HepG2 (cell line): ENCODE measurements around the gene PBLD. TPM values are rescaled to one million over a fixed set of nuclear protein-coding genes. Genes with fewer than 3 reads are reported as not detected.

Experiments used
- ATAC-seq: fragments of 200-7000 bp; cut with Tn5 transposase; 3 replicates; pipeline ENCODE4 v1.9.1; 2020; ENCODE audit warnings: mild to moderate bottlenecking, moderate library complexity
- BruUV-seq: library from RNA; stranded (reverse); fragments of 400-500 nt; replicated peaks from 2 replicates; lab custom pipeline; 2021; lab: Mats Ljungman, UMichigan
- CTCF ChIA-PET: fragments of 300-600 bp; formaldehyde crosslinking; extraction: SDS; loops from one replicate; lab custom pipeline; 2021; ENCODE audit warnings: low total read pairs, inconsistent platforms, low intra/inter-chr PET ratio; lab: Yijun Ruan, JAX
- POLR2A ChIA-PET: fragments of 350-600 bp; sonication (Branson Sonifier 250); formaldehyde crosslinking; loops from one replicate; lab custom pipeline; 2020; ENCODE audit warnings: antibody characterized with exemption, inconsistent platforms; lab: Yijun Ruan, JAX
- DNase-seq: peaks from one replicate; pipeline ENCODE4 v3.0.0-alpha.2; 2015; ENCODE audit warnings: low spot score
- FAIRE-seq: peaks from 3 replicates; lab custom pipeline; 2011; peaks lifted over from hg19 to GRCh38; lab: Jason Lieb, UNC
- H2AFZ ChIP-seq: one replicate; pipeline ENCODE4 v1.6.1; 2011; ENCODE audit warnings: low read length, inconsistent platforms
- H3K27ac ChIP-seq: fragments of 300-600 bp; 3 replicates; pipeline ENCODE4 v1.8.0; 2011; ENCODE audit warnings: mixed run types, mild to moderate bottlenecking, mixed read lengths, low read length, inconsistent platforms; ENCODE audit not compliant: insufficient read depth; ENCODE audit errors: extremely low read length
- H3K27me3 ChIP-seq, 2 experiments: fragments of 200-600 bp in 1 of 2; 2 replicates in 1 of 2; 3 replicates in 1 of 2; pipeline versions ENCODE4 v1.6.0 to v1.8.0; 2011; ENCODE audit warnings: low read length in 2 of 2, mild to moderate bottlenecking in 2 of 2, moderate library complexity in 2 of 2, inconsistent platforms in 1 of 2; ENCODE audit not compliant: insufficient read depth in 2 of 2, control insufficient read depth in 1 of 2
- H3K36me3 ChIP-seq, 2 experiments: fragments of 200-600 bp in 1 of 2; replicated peaks in 1 of 2; 2 replicates in 1 of 2; 3 replicates in 1 of 2; pipeline versions ENCODE4 v1.5.1 to v1.8.0; 2011; ENCODE audit warnings: low read length in 2 of 2, inconsistent platforms in 1 of 2; ENCODE audit not compliant: insufficient read depth in 2 of 2, control insufficient read depth in 1 of 2
- H3K4me1 ChIP-seq: 2 replicates; pipeline ENCODE4 v1.5.1; 2012; ENCODE audit warnings: low read length, inconsistent platforms; ENCODE audit not compliant: insufficient read depth
- H3K4me2 ChIP-seq: 2 replicates; pipeline ENCODE4 v1.6.0; 2011; ENCODE audit warnings: low read depth, low read length, inconsistent platforms
- H3K4me3 ChIP-seq, 3 experiments: fragments of 200-600 bp in 1 of 3; sonication (generic), shearing (Covaris generic) in 1 of 3; replicated peaks in 1 of 3; 2 replicates each; pipeline ENCODE4 v1.5.1; 2011 to 2016; ENCODE audit warnings: low read length in 3 of 3, inconsistent platforms in 2 of 3, low read depth in 2 of 3, mild to moderate bottlenecking in 2 of 3, control low read depth in 1 of 3, mixed read lengths in 1 of 3; ENCODE audit not compliant: insufficient read depth in 1 of 3
- H3K79me2 ChIP-seq: one replicate; pipeline ENCODE4 v1.6.1; 2011; ENCODE audit warnings: low read length, inconsistent platforms; ENCODE audit not compliant: insufficient read depth
- H3K9ac ChIP-seq: 2 replicates; pipeline ENCODE4 v1.6.0; 2011; ENCODE audit warnings: mild to moderate bottlenecking, low read depth, low read length, inconsistent platforms; ENCODE audit not compliant: insufficient read depth
- H3K9me3 ChIP-seq: 2 replicates; pipeline ENCODE4 v1.5.1; 2012; ENCODE audit warnings: mild to moderate bottlenecking, low read length
- H4K20me1 ChIP-seq: 2 replicates; pipeline ENCODE4 v1.6.0; 2011; ENCODE audit warnings: inconsistent platforms, mild to moderate bottlenecking, low read length, moderate library complexity; ENCODE audit not compliant: insufficient read depth
- HOXA3 ChIP-seq: sonication (generic); formaldehyde crosslinking; IDR thresholded peaks from 2 replicates; pipeline ENCODE4 v1.5.0; 2020; ENCODE audit warnings: missing genetic modification reagents
- IRF2 ChIP-seq: IDR thresholded peaks from 2 replicates; pipeline ENCODE4 v1.6.1; 2018; ENCODE audit warnings: missing genetic modification reagents, missing compliant biosample characterization
- SALL2 ChIP-seq: sonication (generic); formaldehyde crosslinking; IDR thresholded peaks from 2 replicates; pipeline ENCODE4 v1.8.1; 2023; ENCODE audit warnings: mild to moderate bottlenecking, missing genetic modification reagents, inconsistent platforms
- SSRP1 ChIP-seq: IDR thresholded peaks from 2 replicates; pipeline ENCODE4 v1.6.1; 2016; ENCODE audit warnings: control low read depth
- ZFP36 ChIP-seq: fragments of 150-350 bp; IDR thresholded peaks from 2 replicates; pipeline ENCODE4 v1.6.1; 2018; ENCODE audit warnings: borderline replicate concordance, low read length, low read depth; ENCODE audit not compliant: partially characterized antibody
- ZNF552 ChIP-seq: sonication (generic); formaldehyde crosslinking; IDR thresholded peaks from 2 replicates; pipeline ENCODE4 v1.9.0; 2022; ENCODE audit warnings: missing genetic modification reagents, mild to moderate bottlenecking, borderline replicate concordance
- ZNF674 ChIP-seq: sonication (generic); formaldehyde crosslinking; IDR thresholded peaks from 2 replicates; pipeline ENCODE4 v1.5.0; 2020; ENCODE audit warnings: low read depth, mild to moderate bottlenecking, missing genetic modification reagents
- ZNF678 ChIP-seq: sonication (generic); formaldehyde crosslinking; IDR thresholded peaks from 2 replicates; pipeline ENCODE4 v1.4.0; 2020; ENCODE audit warnings: mild to moderate bottlenecking, missing genetic modification reagents
- ZNF883 ChIP-seq: sonication (generic); formaldehyde crosslinking; IDR thresholded peaks from 2 replicates; pipeline ENCODE4 v1.5.1; 2020; ENCODE audit warnings: mild to moderate bottlenecking, missing genetic modification reagents; ENCODE audit errors: not compliant biosample characterization
- WGBS: methylation state at CpG from one replicate; pipeline ENCODE4 v1.1.6; 2017; ENCODE audit warnings: low lambda C conversion rate; 5-methylcytosine and 5-hydroxymethylcytosine counted together
- in situ Hi-C: cut with HindIII; loops from 2 replicates; pipeline ENCODE4 v1.10.0; 2017; ENCODE audit warnings: low pct_unique_long_range_greater_than_20kb; ENCODE audit not compliant: extremely low pct_ligation_motif_present
- intact Hi-C: fragments of 100-400 bp; cut with micrococcal nuclease; formaldehyde crosslinking; loops from one replicate; pipeline ENCODE4 v1.10.0; 2022; ENCODE audit not compliant: unreplicated experiment
- polyA plus RNA-seq, 8 experiments: library from polyadenylated mRNA; depleted of rRNA in 3 of 8; stranded (reverse) in 7 of 8; unstranded in 1 of 8; fragments of >200 nt; fragmentation: Illumina TruSeq in 4 of 8; extraction: Trizol in 4 of 8; gene quantifications; 2 replicates each; pipeline versions ENCODE4 v1.2.1 to v1.2.3, GENCODE V29; 2011 to 2016; ENCODE audit warnings: low read depth in 4 of 8, missing spikeins in 1 of 8, mixed read lengths in 1 of 8; ENCODE audit not compliant: insufficient read depth in 1 of 8
- total RNA-seq, 5 experiments: library from RNA; depleted of rRNA; stranded (reverse); fragments of >200 nt; fragmentation: Illumina TruSeq; extraction: Trizol; gene quantifications; 2 replicates each; pipeline ENCODE4 v1.2.3, GENCODE V29; 2016; ENCODE audit warnings: low read depth in 1 of 5
- TF ChIP-seq, protein P1 (sequence below): sonication (generic); formaldehyde crosslinking; IDR thresholded peaks from 2 replicates; pipeline ENCODE4 v1.9.0; 2021; ENCODE audit warnings: missing genetic modification reagents, borderline replicate concordance

PBLD gene
- total and polyA plus RNA-seq, 2 of the 13 experiments (the other 11 are each of a cell fraction or from before 2014, with no cell fraction given), result 0.42 to 3.1 TPM

- Histone ChIP-seq H3K9ac (no peak overlapping the region), H3K27ac (no peak overlapping the region), H3K9me3 (no peaks in the 10 kb centered on the region), H4K20me1 (no peaks in the 10 kb centered on the region), H2AFZ (no peak overlapping the region), H3K36me3 (peaks cover 4 to 25% of the 10 kb centered on the region in 2 experiments; a peak in 3 of 5 replicates), H3K4me1 (peaks cover 4% of the 10 kb centered on the region; the same call in 1 of the 2 replicates), H3K4me3 (no peak overlapping the region), H3K27me3 (no peaks in the 10 kb centered on the region), H3K79me2 (no peaks in the 10 kb centered on the region), H3K4me2 (no peak overlapping the region)
- ATAC-seq (no peak), DNase-seq (no peak), FAIRE-seq (no peak)
- WGBS, result 98% methylated on average over 3 of the region's 3 CpGs
- no TSS peak for BruUV-seq
- CTCF ChIA-PET, result no interaction called here
- POLR2A ChIA-PET, result no interaction called here
- intact Hi-C loops (no loop called here), in situ Hi-C loops (no loop called here)
- TF ChIP-seq ZNF678 (CRISPR knock-in tag) (no peak), ZFP36 (no peak), IRF2 (CRISPR knock-in tag) (no peak), HOXA3 (no peak), ZNF552 (CRISPR knock-in tag) (no peak), ZNF883 (CRISPR knock-in tag) (no peak), ZNF674 (CRISPR knock-in tag) (no peak), SALL2 (CRISPR knock-in tag) (no peak), SSRP1 (CRISPR knock-in tag) (no peak)
- TF ChIP-seq, protein P1, sequence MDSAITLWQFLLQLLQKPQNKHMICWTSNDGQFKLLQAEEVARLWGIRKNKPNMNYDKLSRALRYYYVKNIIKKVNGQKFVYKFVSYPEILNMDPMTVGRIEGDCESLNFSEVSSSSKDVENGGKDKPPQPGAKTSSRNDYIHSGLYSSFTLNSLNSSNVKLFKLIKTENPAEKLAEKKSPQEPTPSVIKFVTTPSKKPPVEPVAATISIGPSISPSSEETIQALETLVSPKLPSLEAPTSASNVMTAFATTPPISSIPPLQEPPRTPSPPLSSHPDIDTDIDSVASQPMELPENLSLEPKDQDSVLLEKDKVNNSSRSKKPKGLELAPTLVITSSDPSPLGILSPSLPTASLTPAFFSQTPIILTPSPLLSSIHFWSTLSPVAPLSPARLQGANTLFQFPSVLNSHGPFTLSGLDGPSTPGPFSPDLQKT (CRISPR knock-in tag), result no peak
These were observed 29.9 kb upstream of the PBLD start for GRCh38 chr10:68362590-68362989.
